Activated T-helper 17 cell treated with anti-CD3 and anti-CD28 coated beads, Interleukin-2, amount 50 U/mL, for 72 hours (primary cell): ENCODE data around the gene TMPRSS13. TPM values are rescaled to one million over a fixed set of nuclear protein-coding genes. Genes with fewer than 3 reads are reported as not detected.

Experiments
- ATAC-seq: fragments of 150-1000 bp; cut with Tn5 transposase; replicated peaks from 2 replicates; pipeline ENCODE4 v1.10.0; 2021; ENCODE audit warnings: mild to moderate bottlenecking, moderate library complexity
- H3K27ac Mint-ChIP-seq: one replicate; pipeline ENCODE4 v1.8.0; 2022; ENCODE audit warnings: mixed read lengths
- H3K27me3 Mint-ChIP-seq: one replicate; pipeline ENCODE4 v1.8.0; 2022; ENCODE audit warnings: mixed read lengths
- H3K36me3 Mint-ChIP-seq: one replicate; pipeline ENCODE4 v1.8.0; 2022; ENCODE audit warnings: low read depth, mild to moderate bottlenecking, mixed read lengths
- H3K4me1 Mint-ChIP-seq: one replicate; pipeline ENCODE4 v1.8.0; 2022; ENCODE audit warnings: mixed read lengths
- H3K4me3 Mint-ChIP-seq: one replicate; pipeline ENCODE4 v1.8.0; 2022; ENCODE audit warnings: mild to moderate bottlenecking, mixed read lengths
- H3K9me3 Mint-ChIP-seq: one replicate; pipeline ENCODE4 v1.8.0; 2022; ENCODE audit warnings: mixed read lengths
- total RNA-seq, 2 donors: library from RNA; stranded (reverse); gene quantifications; one replicate each; pipeline ENCODE4 v1.2.3, GENCODE V29; 2022

Gene TMPRSS13
- total RNA-seq, 2 donors from 2014 or later, result 0.61 to 2.1 TPM

GRCh38 chr11:117861151-117862018 is 67.8 kb downstream of the TMPRSS13 start:
- Mint-ChIP-seq H3K4me1 (peaks cover 5% of the 10 kb centered on the region), H3K4me3 (no peak overlapping the region), H3K27ac (peak overlapping the region; percentile 58), H3K9me3 (no peaks in the 10 kb centered on the region), H3K27me3 (peaks cover 12% of the 10 kb centered on the region), H3K36me3 (no peaks in the 10 kb centered on the region)
- ATAC-seq, result no peak

GRCh38 chr11:117860139-117860538 is 69.1 kb downstream of the TMPRSS13 start:
- Mint-ChIP-seq H3K27me3 (peaks cover 16% of the 10 kb centered on the region), H3K27ac (no peak overlapping the region), H3K9me3 (no peaks in the 10 kb centered on the region), H3K36me3 (no peaks in the 10 kb centered on the region), H3K4me1 (peaks cover 5% of the 10 kb centered on the region), H3K4me3 (no peak overlapping the region)
- no peak for ATAC-seq

GRCh38 chr11:117859488-117860112 is 69.6 kb downstream of the TMPRSS13 start:
- Mint-ChIP-seq H3K4me1 (peaks cover 5% of the 10 kb centered on the region), H3K4me3 (no peak overlapping the region)
- ATAC-seq, result no peak

GRCh38 chr11:117859061-117859460 is 70.1 kb downstream of the TMPRSS13 start:
- Mint-ChIP-seq H3K27me3 (peaks cover 20% of the 10 kb centered on the region), H3K36me3 (no peaks in the 10 kb centered on the region)

More at GRCh38 chr11:117859488-117860112, 69.6 kb downstream of the TMPRSS13 start:
- H3K27ac Mint-ChIP-seq, result no peak overlapping the region
- no peaks in the 10 kb centered on the region for H3K9me3 Mint-ChIP-seq
- no peaks in the 10 kb centered on the region for H3K36me3 Mint-ChIP-seq
- H3K27me3 Mint-ChIP-seq, result peaks cover 17% of the 10 kb centered on the region

GRCh38 chr11:117857734-117858414 is 71.3 kb downstream of the TMPRSS13 start:
- H3K27ac Mint-ChIP-seq, result no peak overlapping the region

More at GRCh38 chr11:117859061-117859460, 70.1 kb downstream of the TMPRSS13 start:
- Mint-ChIP-seq H3K9me3 (no peaks in the 10 kb centered on the region), H3K27ac (no peak overlapping the region), H3K4me3 (no peak overlapping the region), H3K4me1 (peaks cover 5% of the 10 kb centered on the region)
- no peak for ATAC-seq

GRCh38 chr11:117855912-117856651 is 73.1 kb downstream of the TMPRSS13 start:
- H3K9me3 Mint-ChIP-seq, result no peaks in the 10 kb centered on the region
- ATAC-seq, result no peak
- no peaks in the 10 kb centered on the region for H3K36me3 Mint-ChIP-seq
- peaks cover 20% of the 10 kb centered on the region for H3K27me3 Mint-ChIP-seq
- H3K4me3 Mint-ChIP-seq, result no peak overlapping the region
- H3K27ac Mint-ChIP-seq, result no peak overlapping the region
- no peaks in the 10 kb centered on the region for H3K4me1 Mint-ChIP-seq

More at GRCh38 chr11:117857734-117858414, 71.3 kb downstream of the TMPRSS13 start:
- no peak overlapping the region for H3K4me3 Mint-ChIP-seq
- H3K27me3 Mint-ChIP-seq, result peaks cover 20% of the 10 kb centered on the region
- H3K4me1 Mint-ChIP-seq, result peaks cover 5% of the 10 kb centered on the region
- no peaks in the 10 kb centered on the region for H3K36me3 Mint-ChIP-seq
- no peaks in the 10 kb centered on the region for H3K9me3 Mint-ChIP-seq
- no peak for ATAC-seq

GRCh38 chr11:117855186-117855845 is 73.9 kb downstream of the TMPRSS13 start:
- Mint-ChIP-seq H3K9me3 (no peaks in the 10 kb centered on the region), H3K4me1 (no peaks in the 10 kb centered on the region), H3K27ac (no peak overlapping the region), H3K4me3 (no peak overlapping the region), H3K36me3 (no peaks in the 10 kb centered on the region), H3K27me3 (peaks cover 20% of the 10 kb centered on the region)
- no peak for ATAC-seq

GRCh38 chr11:117852309-117852708 is 76.9 kb downstream of the TMPRSS13 start:
- H3K4me1 Mint-ChIP-seq, result peaks cover 5% of the 10 kb centered on the region
- H3K9me3 Mint-ChIP-seq, result no peaks in the 10 kb centered on the region
- H3K4me3 Mint-ChIP-seq, result no peak overlapping the region
- H3K27me3 Mint-ChIP-seq, result peaks cover 20% of the 10 kb centered on the region
- H3K27ac Mint-ChIP-seq, result no peak overlapping the region
- no peak for ATAC-seq
- H3K36me3 Mint-ChIP-seq, result no peaks in the 10 kb centered on the region

GRCh38 chr11:117851852-117852251 is 77.3 kb downstream of the TMPRSS13 start:
- no peaks in the 10 kb centered on the region for H3K9me3 Mint-ChIP-seq
- H3K4me3 Mint-ChIP-seq, result no peak overlapping the region
- peaks cover 5% of the 10 kb centered on the region for H3K4me1 Mint-ChIP-seq
- H3K36me3 Mint-ChIP-seq, result no peaks in the 10 kb centered on the region
- peaks cover 16% of the 10 kb centered on the region for H3K27me3 Mint-ChIP-seq
- no peak for ATAC-seq
- H3K27ac Mint-ChIP-seq, result no peak overlapping the region

- H3K4me1 Mint-ChIP-seq, result peaks cover 5% of the 10 kb centered on the region
- peak; percentile 47 for ATAC-seq
- H3K9me3 Mint-ChIP-seq, result no peaks in the 10 kb centered on the region
- no peak overlapping the region for H3K27ac Mint-ChIP-seq
- peaks cover 12% of the 10 kb centered on the region for H3K27me3 Mint-ChIP-seq
- H3K4me3 Mint-ChIP-seq, result no peak overlapping the region
- no peaks in the 10 kb centered on the region for H3K36me3 Mint-ChIP-seq
These were observed 78.1 kb downstream of the TMPRSS13 start for GRCh38 chr11:117851106-117851505.

Other genes with a start within 250 kb of the TMPRSS13 start
- 1 to 10 TPM in 1 of 2 donors, not detected in 1; 2.8 TPM for gene DSCAML1, start 132.2 kb downstream of the TMPRSS13 start, total RNA-seq
- gene FXYD2, start 104.7 kb downstream of the TMPRSS13 start, total RNA-seq, result 1 to 10 TPM in 1 of 2 donors, not detected in 1; 1.4 TPM
- gene FXYD6, start 52.7 kb downstream of the TMPRSS13 start, total RNA-seq, result under 1 TPM in 1 of 2 donors, not detected in 1; 0.19 TPM
- gene IL10RA, start 57.0 kb upstream of the TMPRSS13 start, total RNA-seq, result 100 to 1,000 TPM in 1 of 2 donors, 10 to 100 TPM in 1; 63.0 to 108 TPM
- under 1 TPM in 1 of 2 donors, not detected in 1; 0.11 TPM for gene TMPRSS4, start 147.7 kb upstream of the TMPRSS13 start, total RNA-seq
- not detected for gene SMIM35, start 157.6 kb upstream of the TMPRSS13 start, total RNA-seq
- 1 to 10 TPM in 1 of 2 donors, under 1 TPM in 1; 0.09 to 3.3 TPM for gene SCN4B, start 223.4 kb upstream of the TMPRSS13 start, total RNA-seq
- under 1 TPM in 1 of 2 donors, not detected in 1; 0.11 TPM for gene SCN2B, start 247.2 kb upstream of the TMPRSS13 start, total RNA-seq